ENCODE results near the gene IFIT5. TPM values are rescaled to one million over a fixed set of nuclear protein-coding genes. Genes with fewer than 3 reads are reported as not detected.
"Not testable (repeated sequence)": the region's sequence is repeated elsewhere in the genome, so short reads cannot be mapped to it uniquely, and the experiment has no call there.

Gene IFIT5
- polyA plus RNA-seq, 1 donor (not counting 4 experiments of a cell fraction or from before 2014, with no cell fraction given) = 15.8 TPM

GRCh38 chr10:89390476-89391225 is 23.7 kb upstream of the IFIT5 start:
- no peak for TF ChIP-seq EZH2 (IDR thresholded peaks at IDR 0.05; ENCODE audit: low read length)
- TF ChIP-seq CTCF (optimal IDR thresholded peaks at IDR 0.05 in 1 of 3, IDR thresholded peaks at IDR 0.05 in 1 of 3, conservative IDR thresholded peaks at IDR 0.05 in 1 of 3; ENCODE audit: extremely low read depth in 1 of 3, insufficient read depth in 2 of 3, low read length in 3 of 3) = no peak
- no peak for FAIRE-seq
- no peaks in the 10 kb centered on the region for H4K20me1 ChIP-seq (ENCODE audit: control insufficient read depth, extremely low read depth, insufficient read depth, low read length)
- no peak overlapping the region for H3K27ac ChIP-seq (ENCODE audit: control insufficient read depth, insufficient read depth, low read length)
- H3K9ac ChIP-seq (ENCODE audit: control insufficient read depth, extremely low read depth, insufficient read depth, low read length) = no peak overlapping the region
- H3K9me3 ChIP-seq (ENCODE audit: control insufficient read depth, low read depth, low read length) = no peaks in the 10 kb centered on the region
- H3K4me2 ChIP-seq (ENCODE audit: control insufficient read depth, extremely low read depth, insufficient read depth, low read depth, low read length) = no peak overlapping the region
- peaks cover 14% of the 10 kb centered on the region for H3K4me1 ChIP-seq (ENCODE audit: control insufficient read depth, extremely low read depth, insufficient read depth, low read length)
- dilution Hi-C loops (cut with MboI; ENCODE audit: extremely low pct_ligation_motif_present, low sequenced_read_pairs) = no loop called here
- no peak for DNase-seq (ENCODE audit: low read depth, low spot score)
- H3K27me3 ChIP-seq (ENCODE audit: control insufficient read depth, extremely low read depth, insufficient read depth, low read length) = no peaks in the 10 kb centered on the region
- no peaks in the 10 kb centered on the region for H3K9me1 ChIP-seq (ENCODE audit: control insufficient read depth, extremely low read depth, insufficient read depth, low read length)
- no peak overlapping the region for H2AFZ ChIP-seq (ENCODE audit: control insufficient read depth, low read length)
- H3K36me3 ChIP-seq (ENCODE audit: control insufficient read depth in 2 of 2, extremely low read depth in 1 of 2, insufficient read depth in 2 of 2, low read length in 2 of 2) = no peaks in the 10 kb centered on the region
- H3K4me3 ChIP-seq (ENCODE audit: control insufficient read depth in 2 of 3, extremely low read depth in 1 of 3, insufficient read depth in 2 of 3, low read depth in 1 of 3, low read length in 3 of 3) = no peak overlapping the region
- H3K79me2 ChIP-seq (ENCODE audit: control insufficient read depth, insufficient read depth, low read length) = peaks cover 14% of the 10 kb centered on the region

GRCh38 chr10:89391226-89391576 is 23.2 kb upstream of the IFIT5 start:
- H3K4me1 ChIP-seq (ENCODE audit: control insufficient read depth, extremely low read depth, insufficient read depth, low read length) = peaks cover 14% of the 10 kb centered on the region
- not testable (repeated sequence) for FAIRE-seq
- H3K79me2 ChIP-seq (ENCODE audit: control insufficient read depth, insufficient read depth, low read length) = peaks cover 14% of the 10 kb centered on the region

More at GRCh38 chr10:89391226-89391576, 23.2 kb upstream of the IFIT5 start:
- H4K20me1 ChIP-seq (ENCODE audit: control insufficient read depth, extremely low read depth, insufficient read depth, low read length); DNase-seq (ENCODE audit: low read depth, low spot score); H3K9me3 ChIP-seq (ENCODE audit: control insufficient read depth, low read depth, low read length); dilution Hi-C loops (cut with MboI; ENCODE audit: extremely low pct_ligation_motif_present, low sequenced_read_pairs); H3K9me1 ChIP-seq (ENCODE audit: control insufficient read depth, extremely low read depth, insufficient read depth, low read length); H3K36me3 ChIP-seq (ENCODE audit: control insufficient read depth in 2 of 2, extremely low read depth in 1 of 2, insufficient read depth in 2 of 2, low read length in 2 of 2); H3K27ac ChIP-seq (ENCODE audit: control insufficient read depth, insufficient read depth, low read length); H2AFZ ChIP-seq (ENCODE audit: control insufficient read depth, low read length); H3K4me2 ChIP-seq (ENCODE audit: control insufficient read depth, extremely low read depth, insufficient read depth, low read depth, low read length); H3K9ac ChIP-seq (ENCODE audit: control insufficient read depth, extremely low read depth, insufficient read depth, low read length); H3K27me3 ChIP-seq (ENCODE audit: control insufficient read depth, extremely low read depth, insufficient read depth, low read length); H3K4me3 ChIP-seq (ENCODE audit: control insufficient read depth in 2 of 3, extremely low read depth in 1 of 3, insufficient read depth in 2 of 3, low read depth in 1 of 3, low read length in 3 of 3): not testable (repeated sequence)
